ENCODE results near the gene SPAG9.

DNA sequence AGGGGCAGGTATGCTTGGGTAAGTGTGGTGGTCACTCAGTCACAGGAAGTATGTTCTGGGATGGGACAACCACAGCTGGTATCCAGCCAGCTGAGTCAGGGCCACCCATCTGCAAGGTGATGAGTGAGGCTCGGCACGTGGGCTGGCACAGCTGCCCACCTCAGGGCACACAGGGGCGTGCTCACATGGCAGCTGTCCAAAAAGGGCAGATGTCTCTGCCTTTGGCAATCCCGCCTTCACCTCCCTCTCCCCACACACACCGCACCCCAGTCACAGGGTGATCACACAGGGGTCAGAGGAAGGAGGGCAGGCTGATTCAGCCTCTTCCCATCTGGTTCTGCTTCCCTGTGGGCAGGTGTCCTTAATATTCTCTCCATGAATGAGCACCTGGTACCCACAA, 168.7 kb downstream of the SPAG9 start:
- TF ChIP-seq, protein P1, sequence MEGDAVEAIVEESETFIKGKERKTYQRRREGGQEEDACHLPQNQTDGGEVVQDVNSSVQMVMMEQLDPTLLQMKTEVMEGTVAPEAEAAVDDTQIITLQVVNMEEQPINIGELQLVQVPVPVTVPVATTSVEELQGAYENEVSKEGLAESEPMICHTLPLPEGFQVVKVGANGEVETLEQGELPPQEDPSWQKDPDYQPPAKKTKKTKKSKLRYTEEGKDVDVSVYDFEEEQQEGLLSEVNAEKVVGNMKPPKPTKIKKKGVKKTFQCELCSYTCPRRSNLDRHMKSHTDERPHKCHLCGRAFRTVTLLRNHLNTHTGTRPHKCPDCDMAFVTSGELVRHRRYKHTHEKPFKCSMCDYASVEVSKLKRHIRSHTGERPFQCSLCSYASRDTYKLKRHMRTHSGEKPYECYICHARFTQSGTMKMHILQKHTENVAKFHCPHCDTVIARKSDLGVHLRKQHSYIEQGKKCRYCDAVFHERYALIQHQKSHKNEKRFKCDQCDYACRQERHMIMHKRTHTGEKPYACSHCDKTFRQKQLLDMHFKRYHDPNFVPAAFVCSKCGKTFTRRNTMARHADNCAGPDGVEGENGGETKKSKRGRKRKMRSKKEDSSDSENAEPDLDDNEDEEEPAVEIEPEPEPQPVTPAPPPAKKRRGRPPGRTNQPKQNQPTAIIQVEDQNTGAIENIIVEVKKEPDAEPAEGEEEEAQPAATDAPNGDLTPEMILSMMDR (IDR thresholded peaks at IDR 0.05; ENCODE audit: low read length), result no peak
- TF ChIP-seq EZH2 (optimal IDR thresholded peaks at IDR 0.05; ENCODE audit: low read depth, low read length) (no peak), EZH2phosphoT487 (IDR thresholded peaks at IDR 0.05; ENCODE audit: low read length) (no peak)

Measured in MM.1S (cell line).